GM18517 (cell line): ENCODE measurements around the gene GPR35.

Source experiments
- ATAC-seq: cut with Tn5 transposase; IDR thresholded peaks from one replicate; pipeline ENCODE4 v1.9.1; 2021; ENCODE audit warnings: mild to moderate bottlenecking, moderate library complexity; ENCODE audit not compliant: unreplicated experiment

The GPR35 gene

GRCh38 chr2:240637116-240637900, 12.0 kb downstream of the GPR35 start:
- no peak for ATAC-seq

DNA sequence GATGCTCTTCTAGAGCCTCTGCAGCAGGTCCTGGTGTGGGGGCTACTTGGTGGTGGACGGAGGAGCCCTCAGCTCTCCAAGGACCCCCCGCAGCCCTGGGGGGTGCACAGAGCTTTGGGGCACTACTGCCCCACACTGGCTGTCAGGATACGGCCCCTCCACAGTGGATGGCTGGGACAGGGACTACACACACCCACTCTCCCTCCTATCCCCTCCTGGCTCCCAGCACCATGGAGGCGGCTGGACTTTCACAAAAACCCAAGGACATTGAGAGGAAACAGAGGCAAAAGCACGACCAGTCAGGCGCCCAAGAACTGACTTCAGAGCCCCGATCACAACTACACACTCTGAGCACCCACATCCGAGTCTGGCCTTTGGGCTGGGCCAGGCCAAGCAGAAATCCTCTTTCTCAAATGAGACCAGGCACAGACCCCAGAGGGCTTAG, 12.6 kb downstream of the GPR35 start:
- no peak for ATAC-seq

DNA sequence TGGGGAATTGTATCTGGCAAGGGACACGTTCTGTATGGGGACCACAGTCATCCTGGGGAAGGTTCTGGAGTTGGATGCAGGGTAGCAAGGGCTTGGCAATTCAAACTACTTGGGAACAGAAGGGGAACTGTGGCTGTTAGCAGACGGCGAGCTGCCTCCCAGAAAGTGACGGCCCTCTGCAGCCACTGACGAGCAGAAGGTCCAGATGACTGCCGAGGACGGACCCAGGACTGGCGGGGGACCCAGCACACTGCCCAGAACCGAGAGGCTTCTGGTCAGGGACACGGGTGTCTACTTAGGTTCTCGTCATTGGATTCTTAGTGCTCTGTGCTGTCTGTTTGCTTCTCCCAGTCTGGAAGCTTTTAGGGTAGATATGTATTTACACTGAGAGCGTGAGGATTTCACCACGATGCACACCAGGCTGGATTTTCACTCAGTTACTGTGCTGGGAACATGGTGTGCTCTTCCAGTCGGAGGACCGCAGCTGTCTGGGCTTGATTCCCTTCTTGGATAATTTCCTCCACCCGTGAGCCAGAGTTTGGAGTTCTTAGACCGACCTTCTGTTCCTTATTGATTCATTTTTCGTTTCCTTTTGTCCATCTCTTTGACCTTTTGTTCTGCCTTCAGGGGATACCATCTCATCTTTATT, 13.4 kb downstream of the GPR35 start:
- no peak for ATAC-seq

GRCh38 chr2:240639566-240639965, 14.3 kb downstream of the GPR35 start:
- ATAC-seq, result no peak

- ATAC-seq, result no peak
These were observed 15.7 kb downstream of the GPR35 start for GRCh38 chr2:240640939-240641338.

DNA sequence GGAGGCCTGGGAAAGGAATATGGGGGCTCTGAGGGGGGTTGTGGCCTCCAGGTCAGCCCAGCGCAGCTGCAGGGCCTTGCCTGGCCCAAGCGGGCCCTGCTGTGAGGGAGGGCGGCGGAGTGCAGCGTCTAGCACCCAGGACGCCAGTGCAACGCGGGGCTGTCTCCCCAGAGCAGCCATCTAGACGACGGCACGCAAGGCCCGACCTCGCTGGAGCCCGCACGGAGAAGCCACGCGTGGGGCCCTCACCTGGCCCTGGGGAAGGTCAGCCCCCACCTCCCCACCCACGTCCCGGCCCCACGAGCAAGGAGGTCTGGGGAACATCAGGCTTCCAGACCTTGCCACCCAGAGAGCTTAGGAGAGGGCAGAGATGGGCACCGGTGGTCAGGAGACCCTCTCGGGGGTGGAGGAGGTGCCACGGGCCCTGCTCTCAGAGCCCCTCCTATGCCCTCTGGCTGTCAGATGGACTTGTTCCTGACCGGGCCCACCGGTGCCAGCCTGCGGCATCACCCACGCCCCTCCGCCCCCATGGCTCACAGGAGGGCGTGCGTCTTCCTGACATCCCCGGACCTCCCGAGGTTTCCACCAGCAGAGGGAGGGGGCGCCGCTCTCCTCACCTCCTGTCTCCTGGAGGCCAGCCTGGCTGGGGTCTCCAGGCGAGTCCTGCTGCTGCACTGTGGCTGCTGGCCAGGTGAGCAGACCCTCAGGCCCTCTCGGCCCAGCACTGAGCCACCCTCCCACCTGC, 17.0 kb downstream of the GPR35 start:
- no peak for ATAC-seq

- ATAC-seq, result no peak
These were observed 17.5 kb downstream of the GPR35 start for GRCh38 chr2:240642806-240643092.

DNA sequence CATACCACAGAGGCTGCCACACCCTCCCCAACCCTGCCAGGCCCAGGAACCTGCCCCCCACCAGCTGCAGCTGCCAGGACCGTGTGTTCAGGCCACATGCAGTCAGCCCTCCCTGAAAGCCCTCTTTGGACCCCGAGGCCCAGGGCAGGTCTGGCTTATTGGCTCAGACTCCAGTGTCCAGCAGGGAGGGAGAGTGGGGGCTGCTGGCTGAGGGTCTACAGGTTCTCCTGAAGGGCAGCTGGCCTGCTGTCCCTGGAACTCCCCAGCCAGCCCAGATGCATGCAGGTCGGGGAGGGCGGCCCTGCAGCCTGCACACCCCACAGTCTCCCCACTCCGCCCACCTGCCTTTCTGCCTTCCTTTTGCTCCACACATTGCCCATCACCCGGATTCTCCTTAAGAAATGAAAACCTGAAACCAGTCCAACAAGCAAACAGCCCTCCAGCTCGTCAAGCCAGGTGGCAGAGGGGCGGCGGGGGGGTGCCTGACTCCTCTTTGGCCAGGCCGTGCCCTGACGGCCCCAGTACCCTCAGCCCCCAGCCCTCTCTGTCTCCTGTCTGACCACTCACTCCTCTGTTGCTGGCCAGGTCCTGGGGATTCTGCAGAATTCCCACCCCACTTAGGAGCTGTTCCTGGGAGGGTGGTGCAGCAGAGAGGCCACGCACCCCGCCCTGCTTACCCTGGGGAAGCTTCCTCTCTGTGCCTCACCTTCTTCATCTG, 18.0 kb downstream of the GPR35 start:
- ATAC-seq, result no peak

DNA sequence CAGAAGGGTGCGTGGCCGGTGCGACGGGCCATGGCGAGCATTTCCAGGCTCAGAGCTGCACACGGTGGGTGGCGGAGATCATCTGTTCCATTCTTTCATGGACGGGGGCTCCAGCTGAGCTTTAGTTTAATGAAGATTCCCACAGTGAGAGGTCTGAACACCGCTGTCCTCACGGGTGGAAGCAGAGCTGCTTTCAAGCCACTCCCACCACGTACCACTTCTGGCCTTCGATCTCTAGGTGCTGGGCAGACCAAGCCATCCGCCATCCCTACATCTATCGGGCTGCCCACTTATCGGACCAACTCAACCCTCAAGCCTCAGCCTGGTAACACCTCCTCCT, 18.5 kb downstream of the GPR35 start:
- no peak for ATAC-seq

DNA sequence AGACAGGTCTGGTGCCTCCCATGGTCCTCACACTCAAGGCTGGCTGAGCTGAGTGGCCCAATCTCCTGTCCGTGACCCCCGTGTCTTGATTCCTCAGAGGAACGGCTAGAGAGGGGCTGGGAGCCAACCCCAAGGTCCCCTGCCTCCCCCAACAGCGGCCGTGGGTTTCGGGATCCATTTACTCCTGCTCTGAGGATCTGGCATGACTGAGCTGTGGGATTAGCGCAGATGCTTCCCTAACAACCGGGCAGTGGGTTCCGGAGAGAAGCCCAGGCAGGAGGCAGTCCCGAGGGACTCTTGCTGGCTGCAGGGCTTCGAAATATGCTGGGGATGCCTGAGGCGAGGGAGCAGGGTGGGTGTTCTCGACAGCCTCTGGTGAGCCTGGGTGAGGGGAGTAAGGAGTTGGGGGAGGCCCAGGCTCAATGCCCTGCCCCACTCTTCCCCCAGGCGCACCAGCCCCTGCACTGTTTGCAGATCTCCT, 18.9 kb downstream of the GPR35 start:
- ATAC-seq, result no peak

- ATAC-seq, result no peak
These were observed 19.6 kb downstream of the GPR35 start for GRCh38 chr2:240644859-240645301.

- no peak for ATAC-seq
These were observed 20.1 kb downstream of the GPR35 start for GRCh38 chr2:240645346-240645745.

DNA sequence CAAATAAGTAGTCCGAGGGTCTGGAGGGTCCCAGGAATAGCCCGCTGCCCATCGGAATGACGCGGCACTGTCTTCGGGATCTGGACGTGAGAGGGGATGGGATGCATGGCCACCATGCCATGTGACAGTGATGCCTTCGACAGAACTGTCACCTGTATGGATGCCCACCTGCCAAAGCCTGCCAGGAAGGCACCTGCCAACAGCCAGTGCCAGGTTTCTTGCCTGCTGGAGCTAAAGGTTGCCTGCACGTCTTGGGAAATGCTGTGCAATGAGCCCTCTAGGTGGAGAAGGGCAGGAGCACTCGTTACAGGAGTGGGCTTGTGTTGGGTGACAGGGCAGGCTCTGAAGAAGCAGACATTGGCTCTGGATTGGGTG, 20.5 kb downstream of the GPR35 start:
- ATAC-seq, result no peak

- ATAC-seq, result no peak
These were observed 21.1 kb downstream of the GPR35 start for GRCh38 chr2:240646176-240646899.

DNA sequence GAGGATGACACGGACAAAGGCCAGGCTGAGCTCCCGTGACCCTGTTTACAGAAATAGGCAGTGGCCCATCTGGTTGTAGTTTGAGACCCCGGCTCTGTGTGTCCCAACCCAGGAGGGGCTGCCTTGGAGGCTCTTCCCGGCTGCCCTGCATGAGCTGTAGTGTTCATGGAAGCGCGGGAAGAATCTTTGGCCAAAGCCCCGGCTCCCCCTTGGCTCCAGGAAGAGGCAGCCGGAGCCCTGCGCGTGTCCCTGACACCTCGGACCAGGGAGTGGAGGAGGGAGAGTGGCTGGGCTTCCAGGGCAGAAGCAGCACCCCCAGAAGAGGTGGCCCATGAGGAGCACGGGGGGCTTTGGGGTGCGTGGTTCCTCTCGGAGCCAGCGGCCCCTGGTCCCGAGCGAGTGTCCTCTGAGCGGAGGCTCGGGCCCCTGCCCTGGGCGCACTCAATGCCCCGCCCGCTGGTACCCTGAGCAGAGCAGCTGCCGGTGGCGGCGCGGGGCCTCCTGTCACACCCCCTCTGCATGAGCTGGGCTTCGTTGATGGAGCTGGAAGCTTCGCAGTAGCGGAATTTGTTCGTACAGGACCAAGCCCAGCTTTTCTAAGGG, 21.7 kb downstream of the GPR35 start:
- ATAC-seq, result no peak

- no peak for ATAC-seq
These were observed 22.3 kb downstream of the GPR35 start for GRCh38 chr2:240647503-240648154.

- ATAC-seq, result no peak
These were observed 22.9 kb downstream of the GPR35 start for GRCh38 chr2:240648155-240648649.

- ATAC-seq, result no peak
These were observed 23.5 kb downstream of the GPR35 start for GRCh38 chr2:240648650-240649275.

- no peak for ATAC-seq
These were observed 24.1 kb downstream of the GPR35 start for GRCh38 chr2:240649331-240649730.
